GM18520 (cell line): Measurements from ENCODE around the gene DYSF.
A peak's percentile ranks its signal among the peaks of the same experiment; 100 is the strongest.

Experiments used
- ATAC-seq: cut with Tn5 transposase; IDR thresholded peaks from one replicate; pipeline ENCODE4 v1.9.1; 2021; ENCODE audit not compliant: unreplicated experiment

DYSF gene

DNA sequence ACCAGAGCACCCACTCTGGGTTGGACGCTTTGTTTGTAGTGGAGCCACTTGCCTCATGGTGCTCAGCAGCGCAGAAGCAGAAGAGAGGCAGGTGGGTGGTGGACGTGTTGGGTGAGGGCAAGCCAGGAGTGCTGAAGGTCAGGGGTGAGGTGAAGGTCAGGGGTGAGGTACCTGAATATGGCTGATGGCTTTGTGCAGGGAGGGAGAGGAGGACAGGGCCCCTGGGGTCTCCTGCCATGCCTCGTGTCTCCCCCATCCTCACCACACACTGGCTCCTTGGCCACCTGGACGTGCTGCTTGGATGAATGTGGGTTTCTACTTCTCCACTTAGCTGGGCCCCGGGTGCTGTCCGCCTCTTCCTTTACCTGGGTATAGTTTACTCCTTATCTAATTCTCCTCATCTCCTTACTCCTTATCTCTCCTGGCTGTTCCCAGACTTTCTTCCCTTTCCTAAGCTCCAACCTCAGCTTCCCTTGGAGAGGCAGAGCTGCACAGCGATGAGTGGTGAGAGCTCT, 68.1 kb downstream of the DYSF start:
- no peak for ATAC-seq

DNA sequence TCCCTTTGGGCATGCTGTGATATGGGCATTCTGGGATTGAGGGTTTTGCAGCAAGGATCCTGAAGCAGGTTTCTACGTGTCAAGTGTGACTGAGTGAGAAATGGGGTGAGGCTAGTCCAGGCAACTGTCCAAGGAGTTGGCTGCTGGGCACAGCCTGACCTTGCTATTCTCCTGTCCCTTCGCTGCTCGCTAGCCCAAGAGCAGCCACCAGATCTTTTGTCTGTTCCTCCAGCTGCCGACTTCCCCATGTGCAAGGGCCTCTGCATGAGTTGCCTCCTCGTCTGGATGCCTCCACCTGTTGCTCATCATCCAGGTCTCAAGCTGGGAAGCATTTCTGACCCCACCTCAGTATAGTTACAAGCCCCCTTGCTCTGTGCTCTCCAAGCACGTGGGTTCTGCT, 71.1 kb downstream of the DYSF start:
- no peak for ATAC-seq

- no peak for ATAC-seq
Observed at GRCh38 chr2:71526141-71526540, 72.8 kb downstream of the DYSF start.

DNA sequence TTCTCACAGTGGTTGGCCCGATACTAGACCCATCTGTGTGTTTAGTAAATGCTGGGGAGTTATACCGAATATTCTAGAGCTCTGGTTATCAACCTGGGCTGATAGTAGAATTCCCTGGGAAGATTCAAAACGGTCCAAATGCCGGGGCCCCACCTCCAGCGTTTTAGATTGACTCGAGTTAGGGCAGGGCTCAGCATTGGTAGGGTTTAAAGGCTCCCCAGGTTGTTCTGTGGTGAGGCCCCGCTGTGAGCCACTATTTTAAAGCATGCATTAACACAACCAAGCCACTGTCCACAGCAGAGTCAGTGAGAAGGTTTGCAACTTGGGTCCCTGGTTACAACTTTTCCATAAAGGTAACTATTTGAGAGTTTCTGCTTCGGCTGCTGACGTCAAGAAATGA, 73.6 kb downstream of the DYSF start:
- no peak for ATAC-seq

GRCh38 chr2:71528131-71528591, 74.8 kb downstream of the DYSF start:
- no peak for ATAC-seq

GRCh38 chr2:71528749-71529148, 75.4 kb downstream of the DYSF start:
- no peak for ATAC-seq

GRCh38 chr2:71530211-71530610, 76.8 kb downstream of the DYSF start:
- ATAC-seq, result no peak

DNA sequence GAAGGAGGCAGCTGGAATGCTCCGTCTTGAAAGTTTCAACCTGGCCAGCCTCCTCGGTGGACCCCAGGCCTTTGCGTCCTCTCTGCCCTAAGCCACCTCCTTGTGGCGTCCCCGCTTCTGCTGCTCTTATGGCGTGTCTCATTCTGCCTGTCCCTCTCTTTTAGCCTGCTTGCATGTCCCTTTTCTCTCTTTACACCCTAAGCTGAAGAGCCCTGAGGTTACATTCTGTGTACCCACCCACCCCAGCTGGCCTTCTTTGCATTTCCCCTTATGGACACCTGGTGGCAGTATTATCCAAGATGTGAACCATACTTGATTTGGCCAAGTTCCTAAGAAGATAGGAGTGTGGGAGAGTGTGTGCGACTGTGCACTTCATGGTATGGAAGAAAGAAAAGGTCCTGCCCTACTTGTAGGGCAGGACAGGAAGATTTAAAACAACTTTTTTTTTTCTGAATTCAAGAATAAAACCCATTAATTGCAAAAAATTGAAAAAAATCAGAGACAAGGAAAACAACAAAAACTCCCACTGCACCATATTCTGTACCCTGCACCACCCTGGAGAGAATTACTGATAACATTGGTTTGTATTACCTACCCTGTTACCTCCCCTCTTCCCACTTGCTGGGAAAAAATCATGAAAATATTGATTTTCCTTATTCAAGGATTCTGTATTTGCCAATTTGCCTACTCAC, 77.4 kb downstream of the DYSF start:
- no peak for ATAC-seq

GRCh38 chr2:71531522-71532047, 78.2 kb downstream of the DYSF start:
- no peak for ATAC-seq

DNA sequence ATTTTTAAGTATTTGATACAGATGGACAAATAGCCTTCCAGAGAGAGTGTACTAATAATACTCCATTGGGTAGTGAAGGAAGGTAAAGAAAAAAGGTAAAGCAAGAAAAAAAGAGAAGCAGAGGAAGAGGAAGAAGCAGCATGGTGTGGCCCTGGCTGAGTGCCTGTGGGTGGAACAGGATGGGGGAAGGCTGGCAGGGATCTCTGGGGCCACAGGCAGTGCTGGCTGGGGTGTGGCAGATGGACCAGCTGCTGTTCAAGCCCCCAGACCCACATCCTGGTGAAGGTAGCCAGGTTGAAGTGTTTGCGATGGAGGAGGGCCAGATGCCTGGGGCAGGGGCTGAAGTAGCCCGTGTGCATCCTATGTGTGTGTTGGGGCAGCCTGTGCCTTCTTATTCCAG, 79.0 kb downstream of the DYSF start:
- no peak for ATAC-seq

DNA sequence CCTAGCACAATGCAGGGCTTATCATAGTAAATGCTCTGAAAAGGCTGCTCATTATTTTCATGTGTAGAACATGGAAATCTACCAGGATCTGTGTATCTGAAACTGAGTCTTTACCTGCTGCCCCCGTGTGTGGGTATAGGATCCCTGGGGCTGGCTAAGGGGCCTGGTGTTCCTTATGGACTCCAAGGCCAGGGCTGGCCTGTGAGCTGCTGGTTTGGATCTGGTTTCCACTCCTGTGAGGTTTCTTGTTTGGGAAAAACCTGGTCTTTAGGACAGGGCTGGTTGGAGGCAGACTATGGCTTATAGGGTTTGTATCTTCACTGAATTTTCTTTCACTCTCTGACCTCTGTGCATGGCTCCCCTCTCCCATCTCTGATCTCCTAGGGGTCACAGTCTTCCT, 80.8 kb downstream of the DYSF start:
- no peak for ATAC-seq

- ATAC-seq, result no peak
Observed at GRCh38 chr2:71534826-71535225, 81.5 kb downstream of the DYSF start.

DNA sequence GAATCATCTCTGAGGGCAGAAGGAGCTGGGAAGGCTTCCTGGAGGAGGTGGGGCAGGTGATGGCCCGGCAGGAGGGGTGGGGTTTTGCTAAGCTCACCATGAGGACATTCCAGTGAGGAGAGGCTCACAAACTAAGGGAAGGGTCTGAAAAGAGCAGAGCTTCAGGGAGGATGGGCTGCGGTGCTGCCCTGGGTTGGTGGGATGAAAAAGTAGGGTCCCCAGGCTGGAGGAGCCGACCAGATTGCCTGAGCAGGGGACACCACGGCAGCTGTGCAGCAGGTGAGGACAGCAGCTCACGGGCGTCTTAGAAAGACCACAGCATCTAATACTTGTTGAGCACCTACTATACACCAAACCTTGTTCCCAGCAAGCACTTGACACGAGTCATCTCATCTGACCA, 82.2 kb downstream of the DYSF start:
- ATAC-seq, result no peak

DNA sequence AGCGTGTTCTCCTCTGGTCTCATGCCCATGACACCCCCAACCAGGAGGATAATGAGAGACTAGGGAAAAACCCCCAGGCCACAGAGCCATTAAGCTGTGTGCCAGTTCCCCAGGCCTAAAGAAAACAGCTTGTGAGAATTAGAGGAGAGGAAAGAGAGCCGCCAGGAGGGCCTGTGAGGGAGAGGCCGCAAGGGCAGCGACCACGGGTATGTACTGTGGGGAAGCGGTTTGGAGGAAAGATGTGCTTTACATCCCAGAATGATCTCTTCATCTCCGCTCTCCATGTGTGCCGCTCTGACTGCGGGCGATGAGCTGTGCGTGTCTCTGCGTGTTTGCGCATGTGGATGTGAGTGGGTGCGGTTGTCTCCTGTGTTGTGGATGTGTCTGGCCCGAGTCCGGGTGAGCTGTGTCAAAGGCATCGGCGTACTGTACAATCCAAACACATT, 82.9 kb downstream of the DYSF start:
- no peak for ATAC-seq

DNA sequence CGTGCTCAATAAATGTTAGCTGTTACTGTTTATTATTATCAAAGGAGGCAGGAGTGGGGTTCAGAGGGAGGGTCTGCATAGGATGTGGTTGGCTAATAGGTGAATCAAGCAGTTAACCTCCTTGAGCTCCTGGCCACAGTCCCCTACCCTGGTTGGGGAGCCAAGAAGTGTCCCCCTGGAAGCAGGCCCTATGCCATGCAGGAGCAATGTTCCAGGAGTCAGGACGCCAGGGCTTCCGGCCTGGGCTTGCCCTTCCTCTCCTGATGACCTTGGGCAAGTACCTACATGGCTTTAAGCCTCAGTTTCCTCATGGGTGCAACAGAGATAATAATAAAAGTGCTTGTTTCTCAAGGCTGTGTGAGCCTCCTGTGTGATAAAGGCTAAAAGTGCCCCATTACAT, 84.9 kb downstream of the DYSF start:
- ATAC-seq, result no peak

GRCh38 chr2:71538656-71539265, 85.4 kb downstream of the DYSF start:
- ATAC-seq, result no peak

DNA sequence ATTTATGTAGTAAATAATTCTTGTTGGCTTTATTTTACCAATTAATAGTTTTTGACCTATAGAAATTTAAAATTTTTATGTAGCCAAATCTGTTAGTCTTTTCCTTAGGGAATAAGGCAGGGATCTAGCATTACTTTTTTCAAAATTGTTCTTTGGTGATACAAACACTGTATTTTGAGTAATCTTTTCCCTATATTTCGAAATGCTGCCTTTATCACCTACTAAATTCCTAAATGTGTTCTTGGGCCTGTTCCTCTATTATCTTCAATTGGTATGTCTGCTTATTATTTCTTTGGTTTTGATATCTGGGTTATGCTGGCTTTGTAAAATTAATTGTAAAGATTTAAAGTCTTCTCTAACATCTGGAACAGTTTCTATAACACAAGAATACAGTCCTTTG, 87.5 kb downstream of the DYSF start:
- ATAC-seq, result no peak

DNA sequence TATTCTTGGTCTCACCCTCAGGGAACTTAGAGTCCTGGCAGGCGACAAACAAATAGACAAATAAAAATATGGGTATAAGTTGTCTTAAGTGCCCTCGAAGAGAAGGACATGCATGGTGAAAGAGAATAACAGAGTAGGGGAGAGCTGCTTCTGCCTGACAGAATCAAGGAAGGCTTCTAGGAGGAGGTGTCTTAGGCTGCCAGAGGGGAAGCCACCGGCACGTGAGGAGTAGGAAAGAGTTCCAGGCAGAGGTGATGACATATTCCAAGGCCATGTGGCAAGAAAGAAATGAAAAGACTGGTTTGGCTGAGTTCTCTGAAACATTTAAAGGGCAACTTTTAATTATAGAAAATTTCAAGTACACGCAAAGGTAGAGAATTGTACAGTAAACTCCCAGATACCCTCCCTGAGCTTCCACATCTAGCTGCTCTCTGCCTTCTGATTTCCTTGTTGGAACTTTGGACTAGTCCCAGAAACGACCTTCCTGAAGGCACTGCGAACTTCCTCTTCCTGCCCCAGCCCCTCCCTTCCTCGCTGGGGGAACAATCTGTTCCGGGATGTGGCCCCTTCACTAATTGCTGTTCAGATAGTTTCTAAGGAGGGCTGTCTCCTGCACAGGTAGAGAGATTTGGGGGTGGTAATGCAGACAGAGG, 91.7 kb downstream of the DYSF start:
- ATAC-seq, result no peak

DNA sequence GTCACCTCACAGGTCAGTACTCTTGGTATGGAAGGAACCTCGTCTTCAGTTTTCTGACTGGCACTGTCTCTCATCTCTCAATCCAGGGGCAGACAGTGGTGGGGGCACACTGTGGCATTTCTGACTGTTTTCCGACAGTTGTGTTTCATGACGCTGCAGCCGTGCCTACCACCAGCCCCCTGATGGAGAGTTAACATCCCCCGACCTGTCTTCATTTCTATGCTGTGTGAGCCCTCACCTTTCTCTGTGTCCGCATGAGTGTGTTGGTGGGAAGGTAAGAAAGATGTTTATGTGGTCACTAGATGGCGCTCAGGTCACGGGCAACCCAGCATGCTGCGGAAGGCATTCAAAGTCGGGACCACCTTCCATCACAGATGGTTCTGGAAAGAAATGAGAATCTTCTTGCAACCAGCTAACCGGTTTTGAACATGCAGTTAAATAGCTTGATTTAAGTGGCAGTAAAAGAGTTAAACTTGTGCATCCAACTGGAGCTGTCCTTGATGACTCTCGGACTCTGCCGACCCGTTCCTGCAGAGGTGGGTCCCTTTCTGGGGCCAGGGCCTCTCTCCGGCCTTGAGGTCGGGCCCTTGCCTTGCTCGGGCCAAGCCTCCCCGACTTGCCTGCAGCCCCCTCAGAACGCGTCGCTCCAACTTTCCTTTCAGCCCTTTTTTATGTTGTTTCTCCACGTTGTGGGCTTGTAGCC, 92.4 kb downstream of the DYSF start:
- ATAC-seq, result no peak

DNA sequence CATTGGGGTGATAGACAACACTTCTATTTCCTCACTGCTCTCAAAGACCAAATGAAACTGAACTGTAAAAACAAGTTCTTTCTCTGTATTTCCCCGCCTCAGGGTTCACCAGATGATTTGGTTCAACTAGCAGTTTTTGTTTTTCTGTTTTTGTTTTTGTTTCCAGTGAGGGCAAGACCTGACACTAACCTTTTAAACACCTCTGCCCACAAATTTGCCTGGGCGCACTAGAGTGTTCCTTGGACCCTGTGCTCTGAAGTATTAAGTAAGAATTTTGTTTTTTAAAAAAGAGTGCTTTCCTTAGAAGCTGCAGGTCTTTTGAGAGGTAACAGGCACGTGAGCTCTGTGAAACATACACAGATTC, 92.9 kb downstream of the DYSF start:
- ATAC-seq, result peak; percentile 63

DNA sequence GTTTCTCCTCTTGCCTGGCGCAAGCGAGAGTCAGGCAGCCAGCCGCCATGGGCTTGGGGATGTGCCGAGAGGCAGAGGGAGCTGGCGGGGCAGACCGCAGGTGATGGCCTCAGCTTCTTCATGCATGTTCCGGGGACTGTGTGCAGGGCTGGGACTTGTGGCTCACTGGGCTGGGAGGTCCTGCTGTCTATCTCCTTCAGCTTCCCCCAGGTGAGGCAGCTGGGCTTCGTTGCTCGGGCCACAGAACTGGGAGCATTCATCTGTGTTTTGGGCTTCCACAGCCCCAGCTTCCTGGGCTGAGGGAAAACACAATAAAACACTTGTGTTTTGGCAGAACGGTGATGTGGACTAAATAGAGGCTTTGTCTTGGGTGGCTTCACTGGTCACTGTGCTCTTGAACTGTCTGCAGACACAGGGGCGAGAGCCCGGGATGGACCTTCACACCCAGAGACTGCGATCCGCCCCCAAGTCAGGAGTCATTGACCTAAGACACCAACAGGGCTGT, 93.5 kb downstream of the DYSF start:
- ATAC-seq, result no peak
